Measurements from ENCODE around the gene PLA2G4E. TPM values are rescaled to one million over a fixed set of nuclear protein-coding genes. Genes with fewer than 3 reads are reported as not detected.

Gene PLA2G4E
- total and polyA plus RNA-seq, 2 of the 13 experiments (the other 11 are each of a cell fraction or from before 2014, with no cell fraction given): not detected

DNA sequence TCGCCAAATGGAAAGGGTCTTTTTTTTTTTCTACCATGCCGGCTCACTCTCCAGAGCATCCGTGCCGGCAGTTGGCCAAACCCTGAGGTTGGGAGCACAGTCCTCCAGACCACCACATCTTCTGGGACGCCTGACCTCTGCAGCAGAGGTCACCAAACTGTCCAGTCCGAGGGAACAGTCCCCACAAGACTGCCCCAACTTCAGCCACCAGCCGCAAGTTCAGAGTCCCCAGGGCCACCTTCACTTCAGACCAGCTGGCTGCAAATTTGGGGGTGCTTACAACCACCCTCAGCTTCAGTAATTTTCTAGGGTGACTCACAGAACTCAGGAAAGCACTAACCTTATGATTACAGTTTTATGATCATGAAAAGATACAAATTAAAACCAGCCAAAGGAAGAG, 44.6 kb upstream of the PLA2G4E start:
- Histone ChIP-seq H3K9ac (ENCODE audit: insufficient read depth, low read depth, low read length) (peak overlapping the region; percentile 42), H3K27ac (ENCODE audit: extremely low read length, insufficient read depth, low read length) (peak overlapping the region; percentile 59), H3K4me3 (replicated peaks in 1 of 3; ENCODE audit: insufficient read depth in 1 of 3, low read depth in 2 of 3, low read length in 3 of 3) (peak overlapping the region; percentile 37 to 65 (median 42)), H3K27me3 (ENCODE audit: control insufficient read depth in 1 of 2, insufficient read depth in 2 of 2, low read length in 2 of 2) (peaks cover 2 to 6% of the 10 kb centered on the region in 2 experiments; a peak in 3 of 5 replicates), H3K4me1 (ENCODE audit: insufficient read depth, low read length) (peaks cover 70% of the 10 kb centered on the region), H3K9me3 (ENCODE audit: low read length) (no peaks in the 10 kb centered on the region), H2AFZ (ENCODE audit: low read length) (no peak overlapping the region), H4K20me1 (ENCODE audit: insufficient read depth, low read length) (no peaks in the 10 kb centered on the region), H3K36me3 (replicated peaks in 1 of 2; ENCODE audit: control insufficient read depth in 1 of 2, insufficient read depth in 2 of 2, low read length in 2 of 2) (no peaks in the 10 kb centered on the region), H3K4me2 (ENCODE audit: low read depth, low read length) (peak overlapping the region; percentile 91), H3K79me2 (ENCODE audit: insufficient read depth, low read length) (no peaks in the 10 kb centered on the region)
- WGBS (ENCODE audit: low lambda C conversion rate): 2% methylated on average over 6 of the region's 7 CpGs
- intact Hi-C loops (cut with micrococcal nuclease; ENCODE audit: unreplicated experiment) (loop anchor here (5.0 kb wide), 1 partner anchor 72 kb away; no protein-coding TSS in a partner anchor), in situ Hi-C loops (cut with HindIII; ENCODE audit: extremely low pct_ligation_motif_present, low pct_unique_long_range_greater_than_20kb) (loop anchor here (5.0 kb wide), 1 partner anchor 72 kb away; no protein-coding TSS in a partner anchor)
- DNase-seq (ENCODE audit: low spot score) (no peak), FAIRE-seq (no peak), ATAC-seq (peak; percentile 11)
- CTCF ChIA-PET (ENCODE audit: low intra/inter-chr PET ratio, low total read pairs): interaction anchor here (1.8 to 3.4 kb wide), 2 partner anchors 19 to 72 kb away, joined by 6 to 16 read pairs; no protein-coding TSS in a partner anchor
- POLR2A ChIA-PET: no interaction called here
- BruUV-seq (replicated peaks): TSS peak; percentile 97
- TF ChIP-seq STAT5B (CRISPR knock-in tag; IDR thresholded peaks at IDR 0.05) (no peak), HDAC1 (CRISPR knock-in tag; IDR thresholded peaks at IDR 0.05) (no peak), ZIK1 (CRISPR knock-in tag; IDR thresholded peaks at IDR 0.05; ENCODE audit: borderline replicate concordance, low read depth) (no peak), RXRA (CRISPR knock-in tag; IDR thresholded peaks at IDR 0.05) (no peak), KDM3A (CRISPR knock-in tag; IDR thresholded peaks at IDR 0.05; ENCODE audit: low read depth) (no peak), ZBTB7A (CRISPR knock-in tag; IDR thresholded peaks at IDR 0.05) (no peak), SRF (IDR thresholded peaks at IDR 0.05; ENCODE audit: low read depth, low read length) (no peak), YY1 (IDR thresholded peaks at IDR 0.05; ENCODE audit: insufficient read depth, insufficient replicate concordance, low read depth, low read length) (no peak), KDM1A (CRISPR knock-in tag; IDR thresholded peaks at IDR 0.05) (no peak), ZNF326 (CRISPR knock-in tag; IDR thresholded peaks at IDR 0.05; ENCODE audit: borderline replicate concordance) (no peak), ZNF296 (CRISPR knock-in tag; conservative IDR thresholded peaks at IDR 0.05) (no peak)
- TF ChIP-seq, protein P1, sequence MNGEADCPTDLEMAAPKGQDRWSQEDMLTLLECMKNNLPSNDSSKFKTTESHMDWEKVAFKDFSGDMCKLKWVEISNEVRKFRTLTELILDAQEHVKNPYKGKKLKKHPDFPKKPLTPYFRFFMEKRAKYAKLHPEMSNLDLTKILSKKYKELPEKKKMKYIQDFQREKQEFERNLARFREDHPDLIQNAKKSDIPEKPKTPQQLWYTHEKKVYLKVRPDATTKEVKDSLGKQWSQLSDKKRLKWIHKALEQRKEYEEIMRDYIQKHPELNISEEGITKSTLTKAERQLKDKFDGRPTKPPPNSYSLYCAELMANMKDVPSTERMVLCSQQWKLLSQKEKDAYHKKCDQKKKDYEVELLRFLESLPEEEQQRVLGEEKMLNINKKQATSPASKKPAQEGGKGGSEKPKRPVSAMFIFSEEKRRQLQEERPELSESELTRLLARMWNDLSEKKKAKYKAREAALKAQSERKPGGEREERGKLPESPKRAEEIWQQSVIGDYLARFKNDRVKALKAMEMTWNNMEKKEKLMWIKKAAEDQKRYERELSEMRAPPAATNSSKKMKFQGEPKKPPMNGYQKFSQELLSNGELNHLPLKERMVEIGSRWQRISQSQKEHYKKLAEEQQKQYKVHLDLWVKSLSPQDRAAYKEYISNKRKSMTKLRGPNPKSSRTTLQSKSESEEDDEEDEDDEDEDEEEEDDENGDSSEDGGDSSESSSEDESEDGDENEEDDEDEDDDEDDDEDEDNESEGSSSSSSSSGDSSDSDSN (CRISPR knock-in tag; IDR thresholded peaks at IDR 0.05): 0 out of 2 replicates have a peak, but pooled peaks have one; percentile 14
- TF ChIP-seq, protein P2, sequence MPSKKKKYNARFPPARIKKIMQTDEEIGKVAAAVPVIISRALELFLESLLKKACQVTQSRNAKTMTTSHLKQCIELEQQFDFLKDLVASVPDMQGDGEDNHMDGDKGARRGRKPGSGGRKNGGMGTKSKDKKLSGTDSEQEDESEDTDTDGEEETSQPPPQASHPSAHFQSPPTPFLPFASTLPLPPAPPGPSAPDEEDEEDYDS (CRISPR knock-in tag; IDR thresholded peaks at IDR 0.05): no peak
- TF ChIP-seq, protein P3, sequence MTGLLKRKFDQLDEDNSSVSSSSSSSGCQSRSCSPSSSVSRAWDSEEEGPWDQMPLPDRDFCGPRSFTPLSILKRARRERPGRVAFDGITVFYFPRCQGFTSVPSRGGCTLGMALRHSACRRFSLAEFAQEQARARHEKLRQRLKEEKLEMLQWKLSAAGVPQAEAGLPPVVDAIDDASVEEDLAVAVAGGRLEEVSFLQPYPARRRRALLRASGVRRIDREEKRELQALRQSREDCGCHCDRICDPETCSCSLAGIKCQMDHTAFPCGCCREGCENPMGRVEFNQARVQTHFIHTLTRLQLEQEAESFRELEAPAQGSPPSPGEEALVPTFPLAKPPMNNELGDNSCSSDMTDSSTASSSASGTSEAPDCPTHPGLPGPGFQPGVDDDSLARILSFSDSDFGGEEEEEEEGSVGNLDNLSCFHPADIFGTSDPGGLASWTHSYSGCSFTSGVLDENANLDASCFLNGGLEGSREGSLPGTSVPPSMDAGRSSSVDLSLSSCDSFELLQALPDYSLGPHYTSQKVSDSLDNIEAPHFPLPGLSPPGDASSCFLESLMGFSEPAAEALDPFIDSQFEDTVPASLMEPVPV (CRISPR knock-in tag; IDR thresholded peaks at IDR 0.05): no peak
- TF ChIP-seq, protein P4, sequence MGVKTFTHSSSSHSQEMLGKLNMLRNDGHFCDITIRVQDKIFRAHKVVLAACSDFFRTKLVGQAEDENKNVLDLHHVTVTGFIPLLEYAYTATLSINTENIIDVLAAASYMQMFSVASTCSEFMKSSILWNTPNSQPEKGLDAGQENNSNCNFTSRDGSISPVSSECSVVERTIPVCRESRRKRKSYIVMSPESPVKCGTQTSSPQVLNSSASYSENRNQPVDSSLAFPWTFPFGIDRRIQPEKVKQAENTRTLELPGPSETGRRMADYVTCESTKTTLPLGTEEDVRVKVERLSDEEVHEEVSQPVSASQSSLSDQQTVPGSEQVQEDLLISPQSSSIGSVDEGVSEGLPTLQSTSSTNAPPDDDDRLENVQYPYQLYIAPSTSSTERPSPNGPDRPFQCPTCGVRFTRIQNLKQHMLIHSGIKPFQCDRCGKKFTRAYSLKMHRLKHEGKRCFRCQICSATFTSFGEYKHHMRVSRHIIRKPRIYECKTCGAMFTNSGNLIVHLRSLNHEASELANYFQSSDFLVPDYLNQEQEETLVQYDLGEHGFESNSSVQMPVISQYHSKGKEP (CRISPR knock-in tag; IDR thresholded peaks at IDR 0.05): no peak
- TF ChIP-seq, protein P5, sequence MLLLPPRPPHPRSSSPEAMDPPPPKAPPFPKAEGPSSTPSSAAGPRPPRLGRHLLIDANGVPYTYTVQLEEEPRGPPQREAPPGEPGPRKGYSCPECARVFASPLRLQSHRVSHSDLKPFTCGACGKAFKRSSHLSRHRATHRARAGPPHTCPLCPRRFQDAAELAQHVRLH (CRISPR knock-in tag; IDR thresholded peaks at IDR 0.05; ENCODE audit: borderline replicate concordance, low read depth): no peak
- TF ChIP-seq, protein P6, sequence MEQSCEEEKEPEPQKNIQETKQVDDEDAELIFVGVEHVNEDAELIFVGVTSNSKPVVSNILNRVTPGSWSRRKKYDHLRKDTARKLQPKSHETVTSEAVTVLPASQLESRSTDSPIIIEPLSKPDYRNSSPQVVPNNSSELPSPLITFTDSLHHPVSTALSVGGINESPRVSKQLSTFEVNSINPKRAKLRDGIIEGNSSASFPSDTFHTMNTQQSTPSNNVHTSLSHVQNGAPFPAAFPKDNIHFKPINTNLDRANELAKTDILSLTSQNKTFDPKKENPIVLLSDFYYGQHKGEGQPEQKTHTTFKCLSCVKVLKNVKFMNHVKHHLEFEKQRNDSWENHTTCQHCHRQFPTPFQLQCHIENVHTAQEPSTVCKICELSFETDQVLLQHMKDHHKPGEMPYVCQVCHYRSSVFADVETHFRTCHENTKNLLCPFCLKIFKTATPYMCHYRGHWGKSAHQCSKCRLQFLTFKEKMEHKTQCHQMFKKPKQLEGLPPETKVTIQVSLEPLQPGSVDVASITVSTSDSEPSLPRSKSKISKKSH (CRISPR knock-in tag; IDR thresholded peaks at IDR 0.05; ENCODE audit: borderline replicate concordance): no peak

Data from HepG2 (cell line).